ENCODE results near the gene ADAMTSL4.
A peak's percentile ranks its signal among the peaks of the same experiment; 100 is the strongest.

Gene ADAMTSL4

DNA sequence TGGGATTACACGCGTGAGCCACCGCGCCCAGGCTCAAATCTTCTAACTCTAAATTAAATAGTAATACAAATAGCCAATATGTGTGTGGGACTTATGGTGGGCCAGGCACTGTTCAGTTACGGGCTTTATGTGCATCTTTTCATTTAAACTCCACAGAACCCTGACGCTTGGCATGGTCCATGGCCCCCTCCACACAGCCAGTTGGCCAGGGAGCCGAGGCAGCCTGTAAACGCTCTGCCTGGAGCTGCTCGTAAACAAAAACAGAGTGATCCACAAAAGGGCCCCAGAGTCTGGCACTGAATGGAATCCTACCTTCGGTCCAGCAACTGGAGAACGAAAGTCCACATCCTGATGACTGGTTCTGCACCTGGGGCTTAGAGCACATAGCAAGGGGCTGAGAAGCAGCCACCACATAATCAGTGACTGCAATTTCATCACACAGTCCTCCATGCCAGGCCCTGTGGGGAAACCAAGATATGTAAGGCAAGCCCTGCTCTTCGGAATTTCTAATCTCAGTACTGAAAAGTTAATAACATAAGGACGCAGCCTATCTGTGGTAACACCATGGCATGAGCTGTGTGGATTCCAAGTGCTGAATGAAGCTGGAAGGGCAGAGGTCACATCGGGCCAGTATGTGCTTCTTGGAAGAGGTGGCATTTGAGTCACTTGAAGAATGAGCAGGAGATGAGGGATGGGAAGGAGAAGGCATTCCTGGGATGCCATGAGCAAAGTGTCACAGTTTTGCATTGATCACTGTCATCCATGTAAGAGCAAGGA, 13.5 kb upstream of the ADAMTSL4 start:
- no peak for DNase-seq

DNA sequence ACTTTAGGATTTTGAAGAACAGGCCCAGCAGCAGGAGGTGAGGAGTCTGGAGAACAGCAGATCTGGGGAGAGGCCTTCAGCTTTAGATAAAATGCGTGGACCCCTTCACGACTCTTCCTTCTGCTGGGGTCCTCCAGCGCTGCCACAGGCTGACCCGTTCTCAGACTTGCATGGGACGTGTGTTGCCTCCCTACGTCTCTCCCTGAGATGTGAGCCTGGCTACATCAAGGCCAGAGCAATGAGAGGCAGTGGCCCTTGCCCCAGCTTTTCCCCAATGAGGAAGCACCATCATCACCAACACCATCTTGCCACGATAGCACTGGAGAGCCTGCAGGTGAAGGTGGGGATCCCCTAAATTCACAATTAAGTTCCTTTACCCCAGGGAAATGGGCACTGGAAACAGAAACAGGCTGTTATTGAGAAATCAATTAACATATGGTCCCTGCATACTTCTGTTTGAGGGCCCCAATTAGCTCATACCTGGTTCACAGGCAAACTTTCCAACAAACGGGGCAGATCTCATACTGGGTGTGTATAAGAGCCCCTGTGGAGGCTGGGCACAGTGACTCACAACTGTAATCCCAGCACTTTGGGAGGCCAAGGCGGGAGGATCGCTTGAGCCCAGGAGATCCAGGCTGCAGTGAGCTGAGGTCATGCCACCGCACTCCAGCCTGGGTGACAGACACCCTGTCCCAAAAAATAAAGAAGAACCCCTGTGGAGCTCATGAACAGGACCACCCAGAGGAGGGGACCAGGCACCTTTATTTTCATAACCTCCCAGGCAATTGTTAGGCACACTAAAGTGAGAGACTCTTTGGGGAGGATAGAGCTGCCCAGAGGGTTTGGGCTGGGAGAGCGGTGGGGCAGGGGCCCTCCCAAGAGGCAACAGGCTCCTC, 12.1 kb upstream of the ADAMTSL4 start:
- DNase-seq, result no peak

DNA sequence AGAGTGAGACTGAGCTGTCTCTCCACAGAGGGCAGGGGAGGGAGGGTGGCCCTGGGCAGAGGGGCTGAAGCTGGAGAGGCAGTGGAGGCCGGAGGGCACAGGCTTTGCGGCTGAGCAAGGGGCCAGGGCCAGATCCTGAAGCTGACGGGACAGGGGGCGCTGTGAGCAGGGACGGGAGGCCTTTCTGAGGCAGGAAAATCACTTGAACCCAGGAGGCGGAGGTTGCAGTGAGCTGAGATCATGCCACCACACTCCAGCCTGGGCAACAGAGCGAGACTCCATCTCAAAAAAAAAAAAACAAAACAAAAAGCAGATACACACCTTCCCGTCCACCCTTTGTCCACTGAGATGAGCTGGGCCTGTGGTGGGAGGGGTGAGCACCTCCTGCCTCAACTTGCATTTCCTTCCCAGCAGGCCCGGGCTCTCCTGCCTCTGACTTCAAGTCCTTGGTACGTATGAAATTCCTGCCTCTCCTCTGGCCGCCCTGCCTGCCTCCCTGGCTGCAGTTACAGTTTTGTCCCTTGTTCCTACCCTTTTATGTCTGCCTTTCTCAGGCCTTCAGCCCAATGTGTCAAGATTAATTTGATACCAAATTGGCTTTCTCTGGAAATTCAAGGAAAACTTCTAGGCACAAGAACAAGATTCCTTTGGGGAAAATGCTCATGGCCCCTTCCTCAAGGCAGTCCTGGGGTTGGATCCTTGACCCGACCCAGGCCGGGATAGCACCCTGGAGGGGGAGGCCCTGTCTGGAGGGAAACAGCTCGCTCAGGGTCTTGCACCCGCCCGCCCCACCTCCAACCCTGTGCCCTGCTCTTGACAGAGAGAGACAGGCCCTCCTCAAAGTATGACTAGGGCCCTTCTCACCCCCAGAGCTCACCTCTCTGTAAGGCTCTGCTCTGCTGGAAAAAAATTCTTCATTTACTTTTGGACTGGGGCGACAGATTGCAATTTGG, 11.2 kb upstream of the ADAMTSL4 start:
- no peak for DNase-seq

DNA sequence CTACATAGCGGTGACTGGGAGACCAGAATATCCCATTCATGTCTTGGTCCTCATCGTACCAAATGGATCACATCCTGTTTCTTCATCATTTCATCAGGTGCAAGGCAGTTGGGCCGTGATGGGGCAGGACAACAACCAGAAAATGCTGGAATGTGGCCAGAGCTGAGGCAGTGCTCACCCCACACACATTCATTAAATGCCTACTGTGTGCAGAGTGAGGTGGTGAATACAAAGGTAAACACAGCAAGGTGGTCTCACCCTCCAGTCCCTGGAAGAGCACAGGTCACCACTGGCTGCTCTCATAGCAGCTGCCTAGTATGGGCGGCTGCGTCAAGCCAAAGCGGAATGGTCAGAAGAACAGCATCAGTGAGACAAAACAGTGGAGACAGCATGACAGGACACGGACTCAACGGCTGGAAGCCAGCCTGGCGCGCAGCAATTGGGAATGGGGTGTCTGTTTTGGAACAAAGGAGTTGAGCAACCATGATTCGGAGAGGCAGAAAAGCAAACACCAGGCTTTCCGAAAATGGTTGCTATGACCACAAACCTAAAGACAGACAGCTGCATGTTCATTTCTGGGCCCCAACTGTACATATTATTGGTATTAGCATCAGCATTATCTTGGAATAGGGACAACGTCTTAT, 5.6 kb upstream of the ADAMTSL4 start:
- no peak for DNase-seq

DNA sequence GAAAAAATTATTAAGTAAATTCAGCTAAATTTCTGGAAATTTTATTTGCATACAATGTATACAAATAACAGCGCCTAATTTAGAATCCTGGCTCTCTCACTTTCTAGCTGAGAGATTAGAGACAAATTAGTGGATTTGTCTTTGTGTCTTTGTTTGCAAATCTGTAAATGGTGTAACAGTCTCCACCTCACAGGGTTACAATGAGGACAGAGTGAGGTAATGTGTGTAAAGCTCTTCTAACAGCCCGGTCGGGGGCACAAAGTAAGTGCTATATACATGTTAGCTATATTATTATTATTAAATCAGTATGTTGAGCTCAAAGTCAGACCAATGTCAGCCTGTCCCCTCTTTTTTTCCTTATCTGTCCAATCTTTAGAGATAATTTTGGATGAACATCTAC, 5.0 kb upstream of the ADAMTSL4 start:
- no peak for DNase-seq

DNA sequence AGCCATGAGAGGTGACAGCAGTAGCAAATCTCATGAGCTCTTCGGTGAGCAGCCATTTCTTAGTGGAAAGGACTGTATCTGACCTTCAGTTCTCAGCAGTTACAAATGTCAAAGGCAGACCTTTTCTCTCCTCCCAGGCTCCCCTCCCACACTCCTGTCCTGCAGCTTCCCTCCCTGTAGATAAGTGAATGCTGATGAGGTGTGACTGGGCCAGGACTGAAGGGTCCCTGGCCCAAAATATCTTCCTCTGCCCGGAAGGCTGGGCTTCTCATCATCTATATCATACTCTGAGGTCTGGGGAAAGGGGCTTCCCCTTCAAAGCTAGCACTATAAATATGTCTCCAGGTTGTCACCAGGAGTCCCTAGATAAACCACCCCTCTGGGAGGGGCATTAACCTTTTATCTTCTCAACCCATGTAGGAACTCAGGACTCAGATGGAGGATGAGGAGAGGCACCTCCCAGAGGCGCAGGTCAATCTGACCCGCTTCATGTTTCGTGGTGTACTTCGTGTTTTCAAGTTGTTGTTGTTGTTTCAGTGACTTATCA, 3.6 kb upstream of the ADAMTSL4 start:
- DNase-seq, result no peak

DNA sequence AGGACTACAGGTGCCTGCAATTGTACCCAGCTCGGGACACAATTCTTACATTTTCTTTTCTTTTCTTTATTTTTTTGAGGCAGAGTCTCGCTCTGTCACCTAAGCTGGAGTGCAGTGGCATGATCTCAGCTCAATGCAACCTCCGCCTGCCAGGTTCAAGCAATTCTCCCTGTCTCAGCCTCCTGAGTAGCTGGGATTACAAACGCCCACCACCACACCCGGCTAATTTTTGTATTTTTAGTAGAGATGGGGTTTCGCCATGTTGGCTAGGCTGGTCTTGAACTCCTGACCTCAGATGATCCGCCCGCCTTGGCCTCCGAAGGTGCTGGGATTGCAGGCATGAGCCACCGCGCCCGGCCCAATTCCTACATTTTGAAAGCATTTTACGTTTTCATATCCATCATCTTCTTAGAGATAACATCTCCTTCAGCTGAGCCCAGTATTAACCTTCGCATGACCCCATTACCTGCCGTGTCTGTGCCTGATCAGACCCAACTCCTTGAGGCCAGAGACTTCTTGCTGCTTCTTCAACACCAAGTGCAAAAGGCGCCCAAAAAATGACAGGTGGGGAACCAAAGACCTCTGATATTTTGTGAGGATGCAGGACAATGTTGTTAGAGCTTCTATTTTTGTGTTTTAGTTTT, 2.8 kb upstream of the ADAMTSL4 start:
- DNase-seq, result no peak

DNA sequence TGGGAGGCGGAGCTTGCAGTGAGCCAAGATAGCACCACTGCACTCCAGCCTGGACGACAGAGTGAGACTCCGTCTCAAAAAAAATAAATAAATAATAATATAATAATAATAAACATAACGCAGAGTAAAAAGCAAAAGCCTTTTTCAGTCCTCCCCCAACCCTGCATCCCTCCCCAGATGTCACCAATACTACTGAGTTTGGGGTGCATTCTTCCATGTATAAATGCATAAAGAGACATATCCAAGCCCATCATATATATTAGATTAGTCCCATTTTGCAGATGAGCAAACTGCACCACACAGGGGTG, 930 bp upstream of the ADAMTSL4 start:
- DNase-seq, result no peak

DNA sequence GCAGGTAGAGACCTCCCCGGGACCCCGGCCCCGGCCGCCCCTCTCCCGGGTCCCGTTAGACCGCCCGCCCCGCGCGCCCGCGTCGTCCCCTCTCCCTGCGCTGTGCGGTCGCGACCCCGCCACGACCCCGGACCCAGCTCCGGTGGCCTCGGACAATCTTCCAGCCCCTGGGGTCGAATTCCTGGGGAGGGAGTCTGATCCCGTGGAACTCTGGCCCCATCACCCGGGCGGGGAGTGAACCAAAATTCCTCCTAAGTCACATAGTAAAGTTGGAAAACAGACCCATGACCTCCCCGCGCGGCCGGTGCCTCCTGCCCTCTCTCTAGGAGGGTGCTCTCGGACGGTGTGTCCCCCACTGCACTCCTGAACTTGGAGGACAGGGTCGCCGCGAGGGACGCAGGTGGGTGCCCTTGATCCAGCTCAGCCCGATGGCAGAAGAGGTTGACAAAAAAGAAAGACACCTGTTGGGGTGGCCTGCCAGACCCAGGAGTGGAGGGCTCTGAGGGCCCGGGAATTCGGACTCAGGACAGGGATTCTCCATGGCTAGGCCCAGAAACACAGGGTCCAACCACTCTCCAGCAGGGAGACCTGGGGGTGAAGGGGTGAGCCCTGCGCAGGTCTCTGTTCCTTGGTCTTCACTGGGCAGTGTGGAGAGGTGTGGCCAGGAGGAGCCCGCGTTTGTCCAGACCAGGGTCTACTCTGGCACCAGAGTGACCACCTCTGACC, 451 bp downstream of the ADAMTSL4 start:
- no peak for DNase-seq

DNA sequence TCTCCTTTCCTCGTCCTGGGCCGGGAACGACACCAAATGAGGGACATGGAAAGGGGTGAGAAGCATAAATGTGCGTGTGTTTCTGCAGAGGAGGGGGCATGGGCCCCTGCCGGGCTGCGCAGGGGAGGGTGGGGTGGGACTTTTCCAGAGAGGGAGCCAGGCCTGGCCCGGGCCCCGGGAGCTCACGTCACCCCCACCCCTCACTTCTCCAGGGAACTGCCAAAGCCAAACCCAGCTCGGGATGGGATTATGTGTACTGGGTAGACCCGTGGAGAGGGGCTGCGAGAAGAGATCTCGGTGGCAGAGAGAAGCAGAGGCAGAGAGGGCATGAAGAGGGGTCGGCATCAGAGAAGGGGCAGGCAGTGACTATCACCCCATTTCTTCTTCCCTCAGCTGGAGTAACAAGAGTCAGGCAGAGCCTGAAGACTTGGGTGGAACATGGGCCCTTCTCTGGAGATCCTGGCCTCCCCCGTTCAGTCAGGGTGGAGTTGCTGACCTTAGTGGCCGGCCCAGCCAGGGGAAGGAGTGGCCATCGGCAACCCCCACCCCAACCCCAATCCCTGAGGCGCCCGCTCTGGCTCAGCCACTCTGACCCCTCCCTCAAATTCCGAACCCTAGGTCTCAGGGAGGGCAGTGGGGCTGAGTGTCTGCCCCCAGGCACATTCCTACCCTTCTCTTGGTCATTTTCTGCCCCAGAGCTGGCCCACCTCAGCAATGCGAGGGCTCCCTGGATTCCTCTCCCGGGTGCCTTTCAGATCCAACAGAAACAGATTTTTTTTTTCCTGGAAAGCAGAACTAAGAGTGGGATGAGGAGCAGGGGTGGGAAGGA, 1.2 kb downstream of the ADAMTSL4 start:
- no peak for DNase-seq

DNA sequence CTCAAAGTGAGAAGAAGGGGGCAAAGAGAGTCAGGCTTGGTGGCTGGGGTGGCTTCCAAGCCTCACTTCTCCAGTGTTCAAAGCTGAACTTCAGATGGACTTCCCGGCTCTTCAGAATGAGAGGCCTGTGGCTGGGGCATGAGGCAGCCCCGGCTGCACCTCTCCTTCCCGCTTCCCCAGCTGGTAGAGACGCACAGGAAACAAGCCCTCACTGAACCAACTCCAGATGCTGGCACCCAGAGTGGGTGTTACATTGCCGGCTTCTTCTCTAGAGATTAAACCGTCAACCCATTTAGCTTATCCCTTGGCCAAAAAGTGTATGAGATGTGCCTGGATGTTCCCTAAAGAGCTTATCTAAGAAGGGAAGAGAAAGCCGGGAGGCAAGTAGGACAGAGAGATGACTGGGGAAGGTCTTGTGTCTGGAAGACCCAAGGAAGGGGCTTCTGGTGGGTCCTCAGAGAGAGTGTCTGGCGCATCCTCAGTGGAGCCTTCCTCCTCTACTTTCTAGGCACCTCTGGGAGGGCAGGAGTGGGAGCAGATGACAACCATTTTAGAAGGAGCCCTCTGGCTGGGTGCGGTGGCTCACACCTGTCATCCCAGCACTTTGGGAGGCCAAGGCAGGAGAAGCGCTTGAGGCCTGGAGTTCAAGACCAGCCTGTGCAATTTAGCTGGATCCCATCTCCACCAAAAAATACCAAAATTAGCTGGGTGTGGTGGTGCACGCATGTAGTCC, 2.0 kb downstream of the ADAMTSL4 start:
- DNase-seq, result no peak

DNA sequence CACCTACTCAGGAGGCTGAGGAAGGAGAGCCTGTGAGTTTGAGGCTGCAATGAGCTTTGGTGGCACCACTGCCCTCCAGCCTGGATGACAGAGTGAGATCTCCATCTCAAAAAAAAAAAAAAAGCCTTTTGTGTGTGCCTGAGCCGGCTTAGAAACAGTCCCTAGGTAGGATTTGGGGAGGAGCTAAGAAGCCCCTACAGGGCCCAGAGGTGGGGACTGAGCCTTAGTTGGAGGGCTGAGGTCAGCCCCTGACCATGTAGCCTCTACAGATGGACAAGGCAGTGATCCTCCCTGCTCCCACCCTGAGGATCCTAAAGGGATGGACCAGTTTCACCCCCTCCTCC, 2.5 kb downstream of the ADAMTSL4 start:
- DNase-seq, result no peak

DNA sequence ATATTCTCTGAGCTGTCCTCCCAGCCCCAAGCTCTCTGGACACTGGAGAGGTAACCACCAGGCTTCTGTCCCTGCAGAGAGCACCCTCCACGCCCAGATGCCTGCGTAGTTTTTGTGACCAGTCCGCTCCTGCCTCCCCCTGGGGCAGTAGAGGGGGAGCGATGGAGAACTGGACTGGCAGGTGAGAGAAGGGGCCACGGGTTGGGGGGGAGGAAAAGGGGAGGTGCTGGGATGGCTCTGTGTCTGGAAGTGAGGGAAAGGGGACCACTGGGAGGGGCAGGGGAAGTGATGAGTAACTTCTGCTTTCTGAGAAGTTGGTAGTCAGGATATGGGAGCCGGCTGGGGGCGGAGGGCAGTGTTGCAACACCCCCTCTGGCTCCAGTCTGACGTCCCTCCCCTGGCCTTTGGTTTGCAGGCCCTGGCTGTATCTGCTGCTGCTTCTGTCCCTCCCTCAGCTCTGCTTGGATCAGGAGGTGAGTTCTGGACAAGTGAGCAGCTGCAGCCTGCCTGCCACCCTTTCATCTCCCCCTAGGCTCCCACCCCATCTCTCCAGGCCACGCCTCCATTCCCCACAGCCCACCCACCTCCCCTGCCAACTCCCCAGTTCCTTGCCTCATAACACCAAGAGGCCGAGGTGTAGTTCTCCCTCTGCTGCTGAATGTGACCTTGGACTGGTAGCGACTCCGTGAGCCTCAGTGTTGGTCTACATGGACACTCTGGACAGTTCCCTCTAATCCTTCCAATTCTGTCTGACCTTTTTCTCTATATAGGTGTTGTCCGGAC, 3.1 kb downstream of the ADAMTSL4 start:
- DNase-seq, result peak in 1 of 5 donors; percentile 53

DNA sequence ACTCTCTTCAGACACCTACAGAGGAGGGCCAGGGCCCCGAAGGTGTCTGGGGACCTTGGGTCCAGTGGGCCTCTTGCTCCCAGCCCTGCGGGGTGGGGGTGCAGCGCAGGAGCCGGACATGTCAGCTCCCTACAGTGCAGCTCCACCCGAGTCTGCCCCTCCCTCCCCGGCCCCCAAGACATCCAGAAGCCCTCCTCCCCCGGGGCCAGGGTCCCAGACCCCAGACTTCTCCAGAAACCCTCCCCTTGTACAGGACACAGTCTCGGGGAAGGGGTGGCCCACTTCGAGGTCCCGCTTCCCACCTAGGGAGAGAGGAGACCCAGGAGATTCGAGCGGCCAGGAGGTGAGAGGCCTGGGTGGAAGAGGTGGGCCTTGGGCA, 3.7 kb downstream of the ADAMTSL4 start:
- no peak for DNase-seq

DNA sequence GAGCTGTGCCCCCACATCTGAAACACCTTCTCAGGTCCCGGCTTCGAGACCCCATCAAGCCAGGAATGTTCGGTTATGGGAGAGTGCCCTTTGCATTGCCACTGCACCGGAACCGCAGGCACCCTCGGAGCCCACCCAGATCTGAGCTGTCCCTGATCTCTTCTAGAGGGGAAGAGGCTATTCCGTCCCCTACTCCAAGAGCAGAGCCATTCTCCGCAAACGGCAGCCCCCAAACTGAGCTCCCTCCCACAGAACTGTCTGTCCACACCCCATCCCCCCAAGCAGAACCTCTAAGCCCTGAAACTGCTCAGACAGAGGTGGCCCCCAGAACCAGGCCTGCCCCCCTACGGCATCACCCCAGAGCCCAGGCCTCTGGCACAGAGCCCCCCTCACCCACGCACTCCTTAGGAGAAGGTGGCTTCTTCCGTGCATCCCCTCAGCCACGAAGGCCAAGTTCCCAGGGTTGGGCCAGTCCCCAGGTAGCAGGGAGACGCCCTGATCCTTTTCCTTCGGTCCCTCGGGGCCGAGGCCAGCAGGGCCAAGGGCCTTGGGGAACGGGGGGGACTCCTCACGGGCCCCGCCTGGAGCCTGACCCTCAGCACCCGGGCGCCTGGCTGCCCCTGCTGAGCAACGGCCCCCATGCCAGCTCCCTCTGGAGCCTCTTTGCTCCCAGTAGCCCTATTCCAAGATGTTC, 4.3 kb downstream of the ADAMTSL4 start:
- DNase-seq, result no peak

DNA sequence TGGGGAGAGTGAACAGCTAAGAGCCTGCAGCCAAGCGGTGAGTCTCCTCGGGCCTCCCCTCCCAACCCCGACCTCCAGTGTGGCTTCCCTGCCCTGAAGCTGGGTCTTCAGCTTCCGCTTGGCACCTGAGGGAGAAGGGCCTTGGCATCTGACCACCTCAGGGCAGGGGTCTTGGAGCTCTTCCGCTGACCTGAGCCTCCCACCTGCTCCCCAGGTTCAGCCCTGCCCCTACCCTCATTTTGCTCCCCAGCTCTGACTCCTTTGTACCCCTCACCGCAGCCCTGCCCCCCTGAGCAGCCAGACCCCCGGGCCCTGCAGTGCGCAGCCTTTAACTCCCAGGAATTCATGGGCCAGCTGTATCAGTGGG, 4.9 kb downstream of the ADAMTSL4 start:
- no peak for DNase-seq

DNA sequence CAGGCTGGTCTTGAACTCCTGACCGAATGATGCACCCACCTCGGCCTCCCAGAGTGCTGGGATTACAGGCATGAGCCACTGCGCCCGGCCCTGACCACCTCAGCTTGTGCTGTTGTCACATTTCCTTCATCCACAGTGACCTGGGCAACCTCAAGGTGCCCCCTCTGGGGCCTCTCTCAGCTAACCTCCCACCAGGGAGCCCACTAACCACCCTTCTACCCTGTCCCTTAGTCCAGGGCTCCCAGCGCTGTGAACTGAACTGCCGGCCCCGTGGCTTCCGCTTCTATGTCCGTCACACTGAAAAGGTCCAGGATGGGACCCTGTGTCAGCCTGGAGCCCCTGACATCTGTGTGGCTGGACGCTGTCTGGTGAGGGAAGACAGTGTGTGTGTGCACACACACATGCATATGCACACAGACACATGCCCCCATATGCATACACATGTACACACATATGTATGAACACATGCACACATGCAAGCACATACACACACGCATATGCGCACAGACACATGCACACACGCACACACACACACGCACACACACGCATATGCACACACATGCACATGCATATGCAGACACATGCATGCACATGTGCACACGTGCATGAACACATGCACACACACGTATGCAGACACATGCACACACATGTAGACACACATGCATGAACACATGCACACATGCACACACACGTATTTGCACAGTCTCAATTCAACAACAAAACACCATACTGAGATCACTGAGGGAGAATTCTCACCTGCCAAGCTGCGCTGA, 6.2 kb downstream of the ADAMTSL4 start:
- DNase-seq, result no peak
